ENCODE data around the gene TOR1AIP2. TPM values are rescaled to one million over a fixed set of nuclear protein-coding genes. Genes with fewer than 3 reads are reported as not detected.

The TOR1AIP2 gene
- total RNA-seq, 1 donor, result 92.3 TPM

DNA sequence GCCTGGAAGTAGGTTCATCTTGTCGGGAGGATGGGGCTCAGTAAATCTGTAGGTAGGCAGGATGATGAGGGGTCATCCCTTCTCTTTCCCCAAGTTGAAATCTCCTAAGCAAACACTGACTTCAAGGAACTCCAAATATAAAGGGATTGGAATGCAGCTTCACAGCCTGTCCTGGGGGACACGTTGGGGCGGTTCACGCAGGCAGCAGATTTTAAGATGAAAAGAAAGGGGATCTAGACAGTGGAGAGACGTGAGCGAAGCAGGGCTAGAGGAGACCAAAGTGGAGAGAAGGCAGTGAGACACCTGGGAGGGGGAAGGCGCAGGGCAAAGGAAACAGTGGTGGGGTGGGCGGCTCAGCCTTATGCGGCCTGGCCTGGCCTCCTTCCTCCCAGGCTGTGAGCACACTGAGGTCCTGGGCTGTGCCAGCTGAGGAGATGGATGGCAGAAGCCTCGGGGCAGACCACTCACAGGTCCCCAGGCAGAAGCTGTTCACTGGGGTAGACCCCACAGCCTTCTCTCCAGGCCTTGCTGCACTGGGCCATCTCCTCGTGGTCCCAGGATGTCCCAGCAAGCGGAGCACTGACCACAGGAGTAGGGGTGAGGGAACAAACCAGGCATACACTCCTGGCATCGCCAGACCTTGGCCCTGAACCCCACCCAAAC is 51.7 kb downstream of the TOR1AIP2 start:
- TF ChIP-seq CTCF (IDR thresholded peaks at IDR 0.05; ENCODE audit: extremely low read depth, low read depth, low read length), result no peak
- Histone ChIP-seq H3K4me3 (ENCODE audit: insufficient read depth, low read length) (no peak overlapping the region), H3K27me3 (ENCODE audit: insufficient read depth, low read length) (peaks cover 7% of the 10 kb centered on the region), H3K9me3 (ENCODE audit: low read depth, low read length) (no peaks in the 10 kb centered on the region), H3K36me3 (ENCODE audit: insufficient read depth, low read length) (no peaks in the 10 kb centered on the region), H3K4me2 (ENCODE audit: insufficient read depth, low read length) (no peak overlapping the region), H3K4me1 (ENCODE audit: insufficient read depth, low read length) (no peaks in the 10 kb centered on the region), H4K20me1 (ENCODE audit: insufficient read depth, low read length) (no peaks in the 10 kb centered on the region), H2AFZ (ENCODE audit: low read length) (no peak overlapping the region), H3K27ac (ENCODE audit: low read depth, low read length) (no peak overlapping the region), H3K79me2 (ENCODE audit: insufficient read depth, low read length) (no peaks in the 10 kb centered on the region)
- no peak for DNase-seq (ENCODE audit: insufficient read length, low spot score, missing footprints)

DNA sequence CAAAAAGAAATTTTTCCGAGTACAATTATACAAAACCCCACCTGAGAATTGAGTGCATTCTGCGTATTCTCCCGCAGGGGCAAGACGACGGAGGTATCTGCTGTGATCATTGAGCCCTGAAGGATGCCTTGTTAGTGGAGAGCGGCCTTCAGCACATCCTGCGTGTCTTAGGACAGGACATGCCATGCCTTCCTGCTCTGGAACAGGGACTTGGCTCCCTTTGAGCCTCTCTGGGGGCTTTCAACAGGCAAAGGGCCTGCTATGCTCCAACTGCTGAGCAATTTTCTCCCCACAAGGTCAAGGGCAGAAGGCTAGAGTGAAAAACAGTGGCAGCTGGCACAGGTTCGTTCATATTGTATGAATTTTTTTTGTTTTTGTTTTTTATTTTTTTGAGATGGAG is 52.4 kb downstream of the TOR1AIP2 start:
- DNase-seq (ENCODE audit: insufficient read length, low spot score, missing footprints), result no peak
- Histone ChIP-seq H3K9me3 (ENCODE audit: low read depth, low read length) (no peaks in the 10 kb centered on the region), H3K4me1 (ENCODE audit: insufficient read depth, low read length) (no peaks in the 10 kb centered on the region)

GRCh38 chr1:179824265-179824664 is 53.3 kb downstream of the TOR1AIP2 start:
- Histone ChIP-seq H3K79me2 (ENCODE audit: insufficient read depth, low read length) (no peaks in the 10 kb centered on the region), H3K4me3 (ENCODE audit: insufficient read depth, low read length) (no peak overlapping the region), H3K4me1 (ENCODE audit: insufficient read depth, low read length) (no peaks in the 10 kb centered on the region), H2AFZ (ENCODE audit: low read length) (no peak overlapping the region), H3K36me3 (ENCODE audit: insufficient read depth, low read length) (no peaks in the 10 kb centered on the region), H3K27ac (ENCODE audit: low read depth, low read length) (no peak overlapping the region), H4K20me1 (ENCODE audit: insufficient read depth, low read length) (no peaks in the 10 kb centered on the region), H3K4me2 (ENCODE audit: insufficient read depth, low read length) (no peak overlapping the region), H3K27me3 (ENCODE audit: insufficient read depth, low read length) (peaks cover 2% of the 10 kb centered on the region), H3K9me3 (ENCODE audit: low read depth, low read length) (no peaks in the 10 kb centered on the region)
- TF ChIP-seq CTCF (IDR thresholded peaks at IDR 0.05; ENCODE audit: extremely low read depth, low read depth, low read length), result no peak
- no peak for DNase-seq (ENCODE audit: insufficient read length, low spot score, missing footprints)

More for the DNA sequence above, 52.4 kb downstream of the TOR1AIP2 start:
- no peak overlapping the region for H3K4me3 ChIP-seq (ENCODE audit: insufficient read depth, low read length)
- TF ChIP-seq CTCF (IDR thresholded peaks at IDR 0.05; ENCODE audit: extremely low read depth, low read depth, low read length), result no peak
- no peak overlapping the region for H2AFZ ChIP-seq (ENCODE audit: low read length)
- H4K20me1 ChIP-seq (ENCODE audit: insufficient read depth, low read length), result no peaks in the 10 kb centered on the region
- no peaks in the 10 kb centered on the region for H3K79me2 ChIP-seq (ENCODE audit: insufficient read depth, low read length)
- H3K4me2 ChIP-seq (ENCODE audit: insufficient read depth, low read length), result no peak overlapping the region
- no peaks in the 10 kb centered on the region for H3K36me3 ChIP-seq (ENCODE audit: insufficient read depth, low read length)
- peaks cover 2% of the 10 kb centered on the region for H3K27me3 ChIP-seq (ENCODE audit: insufficient read depth, low read length)
- H3K27ac ChIP-seq (ENCODE audit: low read depth, low read length), result no peak overlapping the region

DNA sequence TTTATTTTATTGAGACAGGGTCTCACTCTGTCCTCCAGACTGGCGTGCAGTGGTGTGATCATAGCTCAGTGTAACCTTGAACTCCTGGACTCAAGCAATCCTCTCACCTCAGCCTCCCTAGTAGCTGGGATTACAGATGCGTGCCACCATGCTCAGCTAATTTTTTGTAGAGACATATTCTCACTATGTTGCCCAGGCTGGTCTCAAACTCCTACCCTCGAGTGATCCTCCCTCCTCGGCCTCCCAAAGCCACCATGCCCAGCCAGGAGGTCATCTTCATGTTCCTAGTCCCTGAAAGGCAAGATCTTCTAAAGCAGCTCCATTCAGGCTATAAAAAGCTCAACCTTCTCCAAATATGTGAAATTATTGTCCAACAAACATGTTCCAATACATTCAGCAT is 53.9 kb downstream of the TOR1AIP2 start:
- peak; percentile 37 for DNase-seq (ENCODE audit: insufficient read length, low spot score, missing footprints)
- Histone ChIP-seq H3K4me1 (ENCODE audit: insufficient read depth, low read length) (no peaks in the 10 kb centered on the region), H3K4me3 (ENCODE audit: insufficient read depth, low read length) (no peak overlapping the region), H3K79me2 (ENCODE audit: insufficient read depth, low read length) (no peaks in the 10 kb centered on the region), H3K27me3 (ENCODE audit: insufficient read depth, low read length) (peaks cover 2% of the 10 kb centered on the region), H3K4me2 (ENCODE audit: insufficient read depth, low read length) (no peak overlapping the region), H2AFZ (ENCODE audit: low read length) (no peak overlapping the region), H3K9me3 (ENCODE audit: low read depth, low read length) (no peaks in the 10 kb centered on the region), H3K36me3 (ENCODE audit: insufficient read depth, low read length) (no peaks in the 10 kb centered on the region), H4K20me1 (ENCODE audit: insufficient read depth, low read length) (no peaks in the 10 kb centered on the region), H3K27ac (ENCODE audit: low read depth, low read length) (no peak overlapping the region)
- no peak for TF ChIP-seq CTCF (IDR thresholded peaks at IDR 0.05; ENCODE audit: extremely low read depth, low read depth, low read length)

All from osteoblast (primary cell).